Measurements from ENCODE around the gene CACNG4.

The CACNG4 gene

GRCh38 chr17:66929591-66929990 lies 34.9 kb upstream of the CACNG4 start:
- no peaks in the 10 kb centered on the region for H3K79me2 ChIP-seq (ENCODE audit: insufficient read depth, low read length)
- no peaks in the 10 kb centered on the region for H4K20me1 ChIP-seq (ENCODE audit: insufficient read depth, low read length)
- H3K4me3 ChIP-seq (ENCODE audit: low read depth in 1 of 2, low read length in 2 of 2) = no peak overlapping the region
- H3K4me1 ChIP-seq (ENCODE audit: insufficient read depth, low read length) = no peaks in the 10 kb centered on the region
- no peaks in the 10 kb centered on the region for H3K9me3 ChIP-seq (ENCODE audit: insufficient read depth, low read length, severe bottlenecking)
- H2AFZ ChIP-seq (ENCODE audit: low read depth, low read length) = no peak overlapping the region
- H3K4me2 ChIP-seq (ENCODE audit: insufficient read depth, low read length) = no peak overlapping the region
- no peak overlapping the region for H3K27ac ChIP-seq (ENCODE audit: low read length)
- no peak for ATAC-seq (ENCODE audit: insufficient read depth, low read depth)
- TF ChIP-seq, protein P1, sequence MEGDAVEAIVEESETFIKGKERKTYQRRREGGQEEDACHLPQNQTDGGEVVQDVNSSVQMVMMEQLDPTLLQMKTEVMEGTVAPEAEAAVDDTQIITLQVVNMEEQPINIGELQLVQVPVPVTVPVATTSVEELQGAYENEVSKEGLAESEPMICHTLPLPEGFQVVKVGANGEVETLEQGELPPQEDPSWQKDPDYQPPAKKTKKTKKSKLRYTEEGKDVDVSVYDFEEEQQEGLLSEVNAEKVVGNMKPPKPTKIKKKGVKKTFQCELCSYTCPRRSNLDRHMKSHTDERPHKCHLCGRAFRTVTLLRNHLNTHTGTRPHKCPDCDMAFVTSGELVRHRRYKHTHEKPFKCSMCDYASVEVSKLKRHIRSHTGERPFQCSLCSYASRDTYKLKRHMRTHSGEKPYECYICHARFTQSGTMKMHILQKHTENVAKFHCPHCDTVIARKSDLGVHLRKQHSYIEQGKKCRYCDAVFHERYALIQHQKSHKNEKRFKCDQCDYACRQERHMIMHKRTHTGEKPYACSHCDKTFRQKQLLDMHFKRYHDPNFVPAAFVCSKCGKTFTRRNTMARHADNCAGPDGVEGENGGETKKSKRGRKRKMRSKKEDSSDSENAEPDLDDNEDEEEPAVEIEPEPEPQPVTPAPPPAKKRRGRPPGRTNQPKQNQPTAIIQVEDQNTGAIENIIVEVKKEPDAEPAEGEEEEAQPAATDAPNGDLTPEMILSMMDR (IDR thresholded peaks at IDR 0.05; ENCODE audit: borderline replicate concordance, extremely low read depth, low read length, poor library complexity, severe bottlenecking) = no peak
- TF ChIP-seq EZH2 (IDR thresholded peaks at IDR 0.05; ENCODE audit: borderline replicate concordance, low read depth, low read length, severe bottlenecking) = no peak
- no peaks in the 10 kb centered on the region for H3K36me3 ChIP-seq (ENCODE audit: insufficient read depth, low read length)
- no peak for DNase-seq
- peaks cover 8% of the 10 kb centered on the region for H3K27me3 ChIP-seq (ENCODE audit: insufficient read depth, low read length, poor library complexity)
- H3K9ac ChIP-seq (ENCODE audit: low read depth, low read length) = no peak overlapping the region

DNA sequence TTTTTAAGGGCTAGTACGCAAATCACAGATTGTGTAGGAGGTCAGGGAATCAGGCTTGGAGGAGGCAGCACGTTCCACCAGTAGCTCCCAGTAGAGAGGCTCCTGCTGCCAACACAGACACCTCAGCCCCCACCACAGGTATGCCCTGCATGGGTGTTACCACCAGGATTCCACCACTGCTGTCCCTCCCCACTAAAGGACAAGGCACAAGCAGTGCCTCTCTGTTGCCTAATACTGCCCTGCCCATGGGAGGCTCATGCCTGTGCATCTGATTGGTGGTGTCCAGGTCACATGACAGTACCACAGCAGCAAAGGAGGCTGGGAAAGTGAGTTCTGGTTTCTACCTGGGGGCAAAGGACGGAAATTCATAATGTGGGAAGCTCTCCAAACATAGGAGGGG lies 33.6 kb upstream of the CACNG4 start:
- ATAC-seq (ENCODE audit: insufficient read depth, low read depth) = no peak; the same call in 2 of the 3 replicates
- H3K9ac ChIP-seq (ENCODE audit: low read depth, low read length) = no peak overlapping the region
- H3K4me2 ChIP-seq (ENCODE audit: insufficient read depth, low read length) = no peak overlapping the region
- no peaks in the 10 kb centered on the region for H4K20me1 ChIP-seq (ENCODE audit: insufficient read depth, low read length)
- no peaks in the 10 kb centered on the region for H3K9me3 ChIP-seq (ENCODE audit: insufficient read depth, low read length, severe bottlenecking)
- H3K4me3 ChIP-seq (ENCODE audit: low read depth in 1 of 2, low read length in 2 of 2) = no peak overlapping the region
- H3K27me3 ChIP-seq (ENCODE audit: insufficient read depth, low read length, poor library complexity) = peaks cover 8% of the 10 kb centered on the region
- no peaks in the 10 kb centered on the region for H3K36me3 ChIP-seq (ENCODE audit: insufficient read depth, low read length)
- H3K79me2 ChIP-seq (ENCODE audit: insufficient read depth, low read length) = no peaks in the 10 kb centered on the region
- H3K27ac ChIP-seq (ENCODE audit: low read length) = no peak overlapping the region
- no peak overlapping the region for H2AFZ ChIP-seq (ENCODE audit: low read depth, low read length)
- peak; percentile 15 for DNase-seq
- no peaks in the 10 kb centered on the region for H3K4me1 ChIP-seq (ENCODE audit: insufficient read depth, low read length)
- TF ChIP-seq EZH2 (IDR thresholded peaks at IDR 0.05; ENCODE audit: borderline replicate concordance, low read depth, low read length, severe bottlenecking) = no peak
- TF ChIP-seq, protein P1 (IDR thresholded peaks at IDR 0.05; ENCODE audit: borderline replicate concordance, extremely low read depth, low read length, poor library complexity, severe bottlenecking) = no peak

DNA sequence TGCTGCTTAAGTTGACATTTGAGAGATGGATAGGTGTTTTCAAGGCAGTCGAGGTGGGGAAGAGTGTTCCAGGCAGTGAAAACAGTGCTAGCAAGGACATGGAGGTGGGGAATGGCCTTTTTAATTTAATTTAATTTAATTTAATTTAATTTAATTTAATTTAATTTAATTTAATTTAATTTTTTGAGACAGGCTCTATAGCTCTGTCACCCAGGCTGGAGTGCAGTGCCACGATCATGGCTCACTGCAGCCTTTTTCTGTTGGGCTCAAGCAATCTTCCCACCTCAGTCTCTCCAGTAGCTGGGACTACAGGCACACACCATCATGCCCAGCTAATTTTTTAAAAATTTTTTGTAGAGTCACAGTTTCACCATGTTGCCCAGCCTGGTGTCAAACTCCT lies 32.2 kb upstream of the CACNG4 start:
- no peak overlapping the region for H2AFZ ChIP-seq (ENCODE audit: low read depth, low read length)
- DNase-seq (no peak), ATAC-seq (ENCODE audit: insufficient read depth, low read depth) (no peak)
- H3K36me3 ChIP-seq (ENCODE audit: insufficient read depth, low read length) = no peaks in the 10 kb centered on the region
- no peak overlapping the region for H3K4me3 ChIP-seq (ENCODE audit: low read depth in 1 of 2, low read length in 2 of 2)
- peaks cover 8% of the 10 kb centered on the region for H3K27me3 ChIP-seq (ENCODE audit: insufficient read depth, low read length, poor library complexity)
- no peak overlapping the region for H3K4me2 ChIP-seq (ENCODE audit: insufficient read depth, low read length)
- no peak overlapping the region for H3K27ac ChIP-seq (ENCODE audit: low read length)
- H3K9me3 ChIP-seq (ENCODE audit: insufficient read depth, low read length, severe bottlenecking) = no peaks in the 10 kb centered on the region
- no peaks in the 10 kb centered on the region for H3K4me1 ChIP-seq (ENCODE audit: insufficient read depth, low read length)
- TF ChIP-seq, protein P1 (IDR thresholded peaks at IDR 0.05; ENCODE audit: borderline replicate concordance, extremely low read depth, low read length, poor library complexity, severe bottlenecking) = no peak
- no peak for TF ChIP-seq EZH2 (IDR thresholded peaks at IDR 0.05; ENCODE audit: borderline replicate concordance, low read depth, low read length, severe bottlenecking)
- no peak overlapping the region for H3K9ac ChIP-seq (ENCODE audit: low read depth, low read length)
- no peaks in the 10 kb centered on the region for H3K79me2 ChIP-seq (ENCODE audit: insufficient read depth, low read length)
- H4K20me1 ChIP-seq (ENCODE audit: insufficient read depth, low read length) = no peaks in the 10 kb centered on the region

GRCh38 chr17:66934040-66934439 lies 30.5 kb upstream of the CACNG4 start:
- H4K20me1 ChIP-seq (ENCODE audit: insufficient read depth, low read length) = no peaks in the 10 kb centered on the region
- peaks cover 5% of the 10 kb centered on the region for H3K9me3 ChIP-seq (ENCODE audit: insufficient read depth, low read length, severe bottlenecking)
- ATAC-seq (ENCODE audit: insufficient read depth, low read depth) (no peak), DNase-seq (no peak)
- TF ChIP-seq, protein P1 (IDR thresholded peaks at IDR 0.05; ENCODE audit: borderline replicate concordance, extremely low read depth, low read length, poor library complexity, severe bottlenecking) = no peak
- no peak for TF ChIP-seq EZH2 (IDR thresholded peaks at IDR 0.05; ENCODE audit: borderline replicate concordance, low read depth, low read length, severe bottlenecking)
- H2AFZ ChIP-seq (ENCODE audit: low read depth, low read length) = no peak overlapping the region
- no peaks in the 10 kb centered on the region for H3K4me1 ChIP-seq (ENCODE audit: insufficient read depth, low read length)
- no peak overlapping the region for H3K4me2 ChIP-seq (ENCODE audit: insufficient read depth, low read length)
- H3K4me3 ChIP-seq (ENCODE audit: low read depth in 1 of 2, low read length in 2 of 2) = no peak overlapping the region
- peaks cover 3% of the 10 kb centered on the region for H3K27me3 ChIP-seq (ENCODE audit: insufficient read depth, low read length, poor library complexity)
- H3K79me2 ChIP-seq (ENCODE audit: insufficient read depth, low read length) = no peaks in the 10 kb centered on the region
- no peaks in the 10 kb centered on the region for H3K36me3 ChIP-seq (ENCODE audit: insufficient read depth, low read length)
- no peak overlapping the region for H3K27ac ChIP-seq (ENCODE audit: low read length)
- no peak overlapping the region for H3K9ac ChIP-seq (ENCODE audit: low read depth, low read length)

All from DND-41 (cell line).